C4-2B (cell line): Measurements from ENCODE around the gene MIEF1.

Experiments
- H3K27ac ChIP-seq: fragments of 450-650 bp; 2 replicates; pipeline ENCODE4 v1.5.1; 2017
- CTCF ChIP-seq: fragments of 450-650 bp; conservative IDR thresholded peaks from 2 replicates; pipeline ENCODE4 v1.5.1; 2017; ENCODE audit warnings: mild to moderate bottlenecking
- ZFX ChIP-seq: fragments of 450-650 bp; IDR thresholded peaks from 2 replicates; pipeline ENCODE4 v1.6.1; 2017

MIEF1 gene

GRCh38 chr22:39478441-39478850 lies 23.6 kb upstream of the MIEF1 start:
- no peak overlapping the region for H3K27ac ChIP-seq
- TF ChIP-seq CTCF (no peak), ZFX (no peak)

GRCh38 chr22:39479254-39479653 lies 22.8 kb upstream of the MIEF1 start:
- TF ChIP-seq ZFX (no peak), CTCF (no peak)
- H3K27ac ChIP-seq: no peak overlapping the region

- TF ChIP-seq ZFX (no peak), CTCF (no peak)
- no peak overlapping the region for H3K27ac ChIP-seq
These were observed 21.5 kb upstream of the MIEF1 start for GRCh38 chr22:39480557-39480956.

- TF ChIP-seq ZFX: no peak
- no peak for TF ChIP-seq CTCF
These were observed 21.0 kb upstream of the MIEF1 start for GRCh38 chr22:39481054-39481453.

GRCh38 chr22:39481595-39481994 lies 20.5 kb upstream of the MIEF1 start:
- TF ChIP-seq ZFX (no peak), CTCF (no peak)

More at GRCh38 chr22:39481054-39481453, 21.0 kb upstream of the MIEF1 start:
- no peak overlapping the region for H3K27ac ChIP-seq

GRCh38 chr22:39482768-39483167 lies 19.3 kb upstream of the MIEF1 start:
- no peak overlapping the region for H3K27ac ChIP-seq

More at GRCh38 chr22:39481595-39481994, 20.5 kb upstream of the MIEF1 start:
- H3K27ac ChIP-seq: no peak overlapping the region

More at GRCh38 chr22:39482768-39483167, 19.3 kb upstream of the MIEF1 start:
- no peak for TF ChIP-seq CTCF
- no peak for TF ChIP-seq ZFX
